B cell (primary cell): ENCODE data around the gene TRPM2. TPM values are rescaled to one million over a fixed set of nuclear protein-coding genes. Genes with fewer than 3 reads are reported as not detected.
A peak's percentile ranks its signal among the peaks of the same experiment; 100 is the strongest.

Experiments used
- ATAC-seq: fragments of 200-7000 bp; cut with Tn5 transposase; one replicate; pipeline ENCODE4 v1.10.0; 2021; ENCODE audit warnings: low read depth, mild to moderate bottlenecking, moderate number of reproducible peaks, moderate library complexity
- CTCF ChIA-PET: fragments of 350-600 bp; sonication (Branson Sonifier 250); formaldehyde crosslinking; loops from one replicate; lab custom pipeline; 2021; ENCODE audit warnings: antibody characterized with exemption, inconsistent platforms; lab: Charles Lee
- POLR2A ChIA-PET: fragments of 350-600 bp; sonication (Branson Sonifier 250); formaldehyde crosslinking; loops from one replicate; lab custom pipeline; 2021; ENCODE audit warnings: antibody characterized with exemption; lab: Charles Lee
- DNase-seq: peaks from one replicate; pipeline ENCODE4 v3.0.0; 2013
- H2AFZ ChIP-seq: 2 replicates; pipeline ENCODE4 v1.6.1; 2012; ENCODE audit warnings: mild to moderate bottlenecking, low read depth, low read length; ENCODE audit not compliant: insufficient read depth, poor library complexity, severe bottlenecking
- H3K27ac ChIP-seq, 2 donors: 1 replicate in 1 of 2; 2 replicates in 1 of 2; pipeline ENCODE4 v1.5.1; 2012 to 2013; ENCODE audit warnings: low read length in 2 of 2, mild to moderate bottlenecking in 2 of 2, moderate library complexity in 1 of 2
- H3K27me3 ChIP-seq, 4 experiments: fragments of 200-600 bp in 1 of 4; sonication (generic) in 1 of 4; replicated peaks in 1 of 4; 1 replicate in 2 of 4; 2 replicates in 2 of 4; pipeline versions ENCODE4 v1.6.1 to v1.7.0; 2013 to 2016; ENCODE audit warnings: low read length in 3 of 4, mild to moderate bottlenecking in 2 of 4, mixed read lengths in 1 of 4, moderate library complexity in 1 of 4; ENCODE audit not compliant: insufficient read depth in 4 of 4, control insufficient read depth in 3 of 4; ENCODE audit errors: control extremely low read depth in 1 of 4
- H3K36me3 ChIP-seq, 2 experiments: replicated peaks in 1 of 2; 1 replicate in 1 of 2; 2 replicates in 1 of 2; pipeline versions ENCODE4 v1.6.1 to v1.7.1; 2013; ENCODE audit warnings: low read length in 1 of 2; ENCODE audit not compliant: insufficient read depth in 2 of 2, control insufficient read depth in 1 of 2; ENCODE audit errors: control extremely low read depth in 1 of 2, extremely low read depth in 1 of 2
- H3K4me1 ChIP-seq, 2 donors: fragments of 200-600 bp in 1 of 2; sonication (generic) in 1 of 2; 1 replicate in 1 of 2; 2 replicates in 1 of 2; pipeline versions ENCODE4 v1.5.1 to v1.6.1; 2013 to 2017; ENCODE audit warnings: low read length in 2 of 2; ENCODE audit not compliant: control insufficient read depth in 2 of 2, insufficient read depth in 2 of 2
- H3K4me2 ChIP-seq: replicated peaks from 2 replicates; pipeline ENCODE3; 2012; ENCODE audit warnings: mild to moderate bottlenecking, low read depth, low read length; ENCODE audit not compliant: poor library complexity, severe bottlenecking
- H3K4me3 ChIP-seq, 5 experiments: fragments of 200-600 bp in 1 of 5; sonication (generic) in 1 of 5; 1 replicate in 3 of 5; 2 replicates in 2 of 5; pipeline versions ENCODE4 v1.5.1 to v1.7.0; 2011 to 2016; ENCODE audit warnings: low read length in 4 of 5, mild to moderate bottlenecking in 4 of 5, low read depth in 2 of 5, control low read depth in 1 of 5, moderate library complexity in 1 of 5; ENCODE audit not compliant: insufficient read depth in 1 of 5; ENCODE audit errors: control extremely low read depth in 1 of 5, extremely low read depth in 1 of 5
- H3K79me2 ChIP-seq: fragments of 200-600 bp; sonication (generic); one replicate; pipeline ENCODE4 v1.6.0; 2016; ENCODE audit warnings: low read length; ENCODE audit not compliant: control insufficient read depth, insufficient read depth
- H3K9ac ChIP-seq: fragments of 200-600 bp; sonication (generic); 2 replicates; pipeline ENCODE4 v1.6.1; 2017; ENCODE audit warnings: mild to moderate bottlenecking, low read length, moderate library complexity
- H3K9me3 ChIP-seq, 3 donors: one replicate each; pipeline versions ENCODE4 v1.6.1 to v1.7.1; 2013; ENCODE audit warnings: low read length in 2 of 3; ENCODE audit not compliant: control insufficient read depth in 2 of 3, insufficient read depth in 1 of 3; ENCODE audit errors: control extremely low read depth in 1 of 3
- H4K20me1 ChIP-seq: 2 replicates; pipeline ENCODE4 v1.6.0; 2012; ENCODE audit warnings: mild to moderate bottlenecking, low read length; ENCODE audit not compliant: insufficient read depth, control insufficient read depth, poor library complexity, severe bottlenecking
- H3K27ac Mint-ChIP-seq: one replicate; pipeline ENCODE4 v1.8.0; 2021; ENCODE audit warnings: mixed read lengths
- H3K27me3 Mint-ChIP-seq: one replicate; pipeline ENCODE4 v1.8.0; 2021; ENCODE audit warnings: mixed read lengths
- H3K4me1 Mint-ChIP-seq: one replicate; pipeline ENCODE4 v1.8.0; 2021; ENCODE audit warnings: mixed read lengths
- H3K4me3 Mint-ChIP-seq: one replicate; pipeline ENCODE4 v1.8.0; 2021; ENCODE audit warnings: mixed read lengths
- H3K9me3 Mint-ChIP-seq: one replicate; pipeline ENCODE4 v1.8.0; 2022; ENCODE audit warnings: mixed read lengths; ENCODE audit not compliant: insufficient read depth
- CTCF ChIP-seq: fragments of 200-600 bp; IDR thresholded peaks from one replicate; pipeline ENCODE4 v1.8.0; 2022; ENCODE audit warnings: antibody characterized with exemption, mild to moderate bottlenecking
- EZH2 ChIP-seq: IDR thresholded peaks from 2 replicates; pipeline ENCODE4 v1.6.1; 2012; ENCODE audit warnings: borderline replicate concordance, low read depth, mild to moderate bottlenecking, moderate library complexity, low read length; ENCODE audit not compliant: insufficient read depth, poor library complexity, severe bottlenecking
- WGBS: methylation state at CpG from one replicate; pipeline ENCODE4 v1.1.5; 2013; ENCODE audit warnings: missing lambda C conversion rate; ENCODE audit not compliant: insufficient coverage; 5-methylcytosine and 5-hydroxymethylcytosine counted together
- intact Hi-C: fragments of 100-400 bp; cut with micrococcal nuclease; formaldehyde crosslinking; loops from one replicate; pipeline ENCODE4 v1.10.0; 2022
- polyA plus RNA-seq: library from polyadenylated mRNA; depleted of rRNA; stranded (reverse); fragments of >200 nt; gene quantifications from 2 replicates; pipeline ENCODE4 v1.2.3, GENCODE V29; 2012
- total RNA-seq, 2 donors: library from RNA; stranded (reverse); fragments of 120-200 nt in 1 of 2; gene quantifications; 1 replicate in 1 of 2; 2 replicates in 1 of 2; pipeline versions ENCODE4 v1.2.3 to v1.2.4, GENCODE V29; 2013 to 2022

The TRPM2 gene
- total and polyA plus RNA-seq, 2 donors (not counting 1 experiment from before 2014, with no cell fraction given) = 1.6 to 8.4 TPM

DNA sequence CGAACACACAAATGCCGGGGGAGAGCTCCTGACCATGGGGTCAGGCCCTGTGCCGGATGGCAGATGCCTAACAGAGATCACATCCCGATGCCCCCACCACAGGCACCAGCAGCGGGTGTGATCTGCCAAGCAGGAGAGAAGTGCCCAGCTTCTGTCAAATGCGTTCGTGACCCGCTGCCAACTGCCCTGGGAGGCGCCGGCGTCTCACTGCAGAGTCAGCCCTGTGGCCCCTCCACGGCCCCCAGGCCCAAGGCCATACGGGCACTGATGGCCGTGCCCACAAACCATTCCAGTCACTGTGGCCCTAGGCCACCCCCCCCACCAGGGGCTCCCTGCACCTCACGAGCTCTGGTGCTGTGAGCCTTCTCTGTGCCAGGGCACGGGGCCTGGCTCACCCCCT is 22.2 kb upstream of the TRPM2 start:
- ChIA-PET POLR2A (no interaction called here), CTCF (no interaction called here)
- DNase-seq (no peak), ATAC-seq (no peak)
- Histone ChIP-seq H3K4me2 (no peak overlapping the region), H3K9ac (no peak overlapping the region), H3K79me2 (no peaks in the 10 kb centered on the region), H3K27me3 (no peaks in the 10 kb centered on the region), H3K36me3 (peaks cover 0 to 22% of the 10 kb centered on the region in 2 experiments), H3K9me3 (no peaks in the 10 kb centered on the region), H4K20me1 (peaks cover 47% of the 10 kb centered on the region), H3K4me1 (no peaks in the 10 kb centered on the region), H3K4me3 (no peak overlapping the region), H2AFZ (no peak overlapping the region), H3K27ac (no peak overlapping the region)
- Mint-ChIP-seq H3K4me1 (no peaks in the 10 kb centered on the region), H3K4me3 (no peak overlapping the region), H3K9me3 (no peaks in the 10 kb centered on the region), H3K27me3 (no peaks in the 10 kb centered on the region), H3K27ac (no peak overlapping the region)
- TF ChIP-seq EZH2 = no peak
- no peak for TF ChIP-seq CTCF
- intact Hi-C loops = no loop called here
- 93% methylated on average over 16 of the region's 16 CpGs for WGBS

DNA sequence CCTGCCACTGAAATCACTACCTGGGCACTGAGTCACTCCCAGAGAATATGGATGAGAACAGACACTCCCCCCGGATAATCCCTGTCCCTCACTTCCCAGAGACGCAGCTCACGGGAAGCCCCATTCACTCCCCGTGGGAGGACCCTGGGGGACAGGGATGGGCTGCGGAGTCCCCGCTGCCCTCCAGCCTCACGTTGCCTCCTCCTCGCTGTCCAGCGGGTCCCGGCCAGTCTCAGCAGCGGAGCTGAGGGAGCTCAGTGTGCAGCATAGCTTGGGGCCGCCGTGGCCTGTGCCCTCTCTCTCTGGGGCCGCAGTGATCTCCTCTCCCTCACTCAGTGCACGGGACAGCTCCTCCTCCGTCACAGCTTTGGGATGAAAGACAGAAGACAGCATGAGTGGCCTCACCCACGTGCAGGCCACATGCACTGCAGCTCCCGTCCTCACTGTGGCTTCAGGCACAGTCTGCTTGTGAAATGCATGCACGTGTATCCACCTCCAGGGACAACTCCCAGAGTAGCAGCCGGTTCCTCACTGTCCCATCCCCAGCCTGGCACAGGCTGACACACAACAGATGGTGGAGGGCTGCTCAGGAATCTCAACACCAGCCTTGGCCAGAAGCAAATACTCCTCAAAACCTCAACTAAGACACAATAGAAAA is 21.6 kb upstream of the TRPM2 start:
- ChIA-PET POLR2A (no interaction called here), CTCF (no interaction called here)
- intact Hi-C loops = no loop called here
- H3K27ac ChIP-seq = no peak overlapping the region
- TF ChIP-seq EZH2 (no peak), CTCF (no peak)
- no peaks in the 10 kb centered on the region for H3K27me3 ChIP-seq
- no peaks in the 10 kb centered on the region for H3K27me3 Mint-ChIP-seq
- WGBS = 98% methylated on average over 20 of the region's 20 CpGs
- peaks cover 0 to 26% of the 10 kb centered on the region in 2 experiments for H3K36me3 ChIP-seq
- no peaks in the 10 kb centered on the region for H3K9me3 ChIP-seq
- no peak overlapping the region for H3K4me3 Mint-ChIP-seq
- H3K4me2 ChIP-seq = no peak overlapping the region
- H3K27ac Mint-ChIP-seq = peak overlapping the region; percentile 37
- H4K20me1 ChIP-seq = peaks cover 47% of the 10 kb centered on the region
- ATAC-seq (no peak), DNase-seq (no peak)
- H3K4me3 ChIP-seq = no peak overlapping the region
- no peaks in the 10 kb centered on the region for H3K4me1 Mint-ChIP-seq
- H2AFZ ChIP-seq = no peak overlapping the region
- H3K9me3 Mint-ChIP-seq = no peaks in the 10 kb centered on the region
- H3K4me1 ChIP-seq = no peaks in the 10 kb centered on the region
- no peak overlapping the region for H3K9ac ChIP-seq
- H3K79me2 ChIP-seq = no peaks in the 10 kb centered on the region
